SK-N-SH (cell line): ENCODE data around the gene NEK3. TPM values are rescaled to one million over a fixed set of nuclear protein-coding genes. Genes with fewer than 3 reads are reported as not detected.

ENCODE experiments used
- CTCF ChIA-PET: fragments of 300-600, 350-600 bp; formaldehyde crosslinking; extraction: SDS; loops from one replicate; lab custom pipeline; 2021; lab: Yijun Ruan, JAX
- POLR2A ChIA-PET: fragments of 350-600 bp; sonication (Branson Sonifier 250); formaldehyde crosslinking; extraction: SDS; loops from one replicate; lab custom pipeline; 2020; ENCODE audit warnings: antibody characterized with exemption, inconsistent platforms; lab: Yijun Ruan, JAX
- DNase-seq: peaks from one replicate; pipeline ENCODE4 v3.0.0; 2012
- H2AFZ ChIP-seq: fragments of 200-600 bp; sonication (generic); 2 replicates; pipeline ENCODE4 v1.8.1; 2016; ENCODE audit warnings: antibody characterized with exemption, mild to moderate bottlenecking, low read depth
- H3F3A ChIP-seq: fragments of 200-600 bp; sonication (generic); replicated peaks from 2 replicates; pipeline ENCODE3; 2016; ENCODE audit warnings: antibody characterized with exemption, mild to moderate bottlenecking; ENCODE audit not compliant: insufficient read depth
- H3K27ac ChIP-seq, 2 experiments: fragments of 200-500 bp in 1 of 2; fragments of 200-600 bp in 1 of 2; sonication (Bioruptor generic) in 1 of 2; sonication (generic), shearing (Covaris generic) in 1 of 2; 2 replicates each; pipeline versions ENCODE4 v1.5.1 to v1.6.1; 2014 to 2016; ENCODE audit warnings: low read depth in 2 of 2, inconsistent platforms in 1 of 2, low read length in 1 of 2, mild to moderate bottlenecking in 1 of 2, mixed read lengths in 1 of 2
- H3K27me3 ChIP-seq: fragments of 200-600 bp; sonication (generic), shearing (Covaris generic); 2 replicates; pipeline ENCODE4 v1.6.1; 2016; ENCODE audit warnings: mixed run types; ENCODE audit not compliant: insufficient read depth
- H3K36me3 ChIP-seq, 2 experiments: fragments of 200-500 bp in 1 of 2; fragments of 200-600 bp in 1 of 2; sonication (Bioruptor generic) in 1 of 2; sonication (generic) in 1 of 2; replicated peaks in 1 of 2; 2 replicates each; pipeline versions ENCODE3 to v1.5.1; 2014 to 2016; ENCODE audit warnings: low read length in 1 of 2, mild to moderate bottlenecking in 1 of 2; ENCODE audit not compliant: insufficient read depth in 2 of 2, control insufficient read depth in 1 of 2
- H3K4me1 ChIP-seq, 2 experiments: fragments of 200-500 bp in 1 of 2; fragments of 200-600 bp in 1 of 2; sonication (Bioruptor generic) in 1 of 2; sonication (generic), shearing (Covaris generic) in 1 of 2; 2 replicates each; pipeline versions ENCODE4 v1.5.1 to v1.6.1; 2014 to 2016; ENCODE audit warnings: low read depth in 1 of 2, low read length in 1 of 2, mixed run types in 1 of 2; ENCODE audit not compliant: insufficient read depth in 2 of 2, control insufficient read depth in 1 of 2
- H3K4me2 ChIP-seq: fragments of 200-600 bp; sonication (generic), shearing (Covaris generic); 2 replicates; pipeline ENCODE4 v1.6.1; 2017; ENCODE audit warnings: mixed run types
- H3K4me3 ChIP-seq, 2 experiments: fragments of 200-500 bp in 1 of 2; fragments of 200-600 bp in 1 of 2; sonication (Bioruptor generic) in 1 of 2; sonication (generic), shearing (Covaris generic) in 1 of 2; 2 replicates each; pipeline versions ENCODE4 v1.5.1 to v1.8.1; 2014 to 2016; ENCODE audit warnings: low read depth in 2 of 2, inconsistent platforms in 1 of 2, low read length in 1 of 2, mild to moderate bottlenecking in 1 of 2, mixed read lengths in 1 of 2, moderate library complexity in 1 of 2
- H3K79me2 ChIP-seq: fragments of 200-600 bp; sonication (generic); 2 replicates; pipeline ENCODE4 v1.8.1; 2017; ENCODE audit warnings: mild to moderate bottlenecking; ENCODE audit not compliant: insufficient read depth
- H3K9ac ChIP-seq: fragments of 200-600 bp; sonication (generic); 2 replicates; pipeline ENCODE4 v1.6.1; 2017; ENCODE audit warnings: mixed run types
- H3K9me2 ChIP-seq: fragments of 200-600 bp; sonication (generic); 2 replicates; pipeline ENCODE4 v1.6.1; 2017; ENCODE audit warnings: mixed run types
- H3K9me3 ChIP-seq: fragments of 200-600 bp; sonication (generic); 2 replicates; pipeline ENCODE4 v1.6.1; 2017; ENCODE audit warnings: mixed run types, mild to moderate bottlenecking, moderate library complexity
- H4K20me1 ChIP-seq: fragments of 200-600 bp; sonication (generic); 2 replicates; pipeline ENCODE4 v1.6.1; 2017; ENCODE audit warnings: mild to moderate bottlenecking, mixed run types; ENCODE audit not compliant: insufficient read depth
- CHD2 ChIP-seq: fragments of 150-350 bp; IDR thresholded peaks from 2 replicates; pipeline ENCODE4 v1.6.1; 2018; ENCODE audit warnings: low read length; ENCODE audit not compliant: partially characterized antibody
- EP300 ChIP-seq, 2 experiments: IDR thresholded peaks; 2 replicates each; pipeline versions ENCODE4 v1.4.0 to v1.6.1; 2012; ENCODE audit warnings: borderline replicate concordance in 1 of 2, low read depth in 1 of 2, low read length in 1 of 2
- EZH2phosphoT487 ChIP-seq: fragments of 200-600 bp; sonication (generic); IDR thresholded peaks from 2 replicates; pipeline ENCODE4 v1.6.1; 2017; ENCODE audit warnings: low read depth, mixed run types, mild to moderate bottlenecking, antibody characterized with exemption, moderate library complexity, borderline replicate concordance
- FOSL2 ChIP-seq: IDR thresholded peaks from 2 replicates; pipeline ENCODE4 v1.4.0; 2012; ENCODE audit warnings: low read depth, mild to moderate bottlenecking, moderate library complexity, borderline replicate concordance
- GABPA ChIP-seq: IDR thresholded peaks from 2 replicates; pipeline ENCODE4 v1.4.0; 2012; ENCODE audit warnings: low read depth, mild to moderate bottlenecking
- IRF3 ChIP-seq: fragments of 150-350 bp; IDR thresholded peaks from 2 replicates; pipeline ENCODE4 v1.6.1; 2016; ENCODE audit warnings: mild to moderate bottlenecking, low read depth, low read length
- MAX ChIP-seq: IDR thresholded peaks from 2 replicates; pipeline ENCODE4 v1.4.0; 2012; ENCODE audit warnings: low read depth
- MEF2A ChIP-seq: IDR thresholded peaks from 2 replicates; pipeline ENCODE4 v1.4.0; 2012; ENCODE audit warnings: low read depth, borderline replicate concordance
- MXI1 ChIP-seq: IDR thresholded peaks from 2 replicates; pipeline ENCODE4 v1.6.1; 2012; ENCODE audit warnings: mild to moderate bottlenecking, low read depth, low read length, improper control_type of control experiment
- POLR2AphosphoS5 ChIP-seq: IDR thresholded peaks from 2 replicates; pipeline ENCODE4 v1.6.1; 2012; ENCODE audit warnings: low read depth, low read length
- RAD21 ChIP-seq: IDR thresholded peaks from 2 replicates; pipeline ENCODE4 v1.6.1; 2012; ENCODE audit warnings: mild to moderate bottlenecking, low read length
- RXRA ChIP-seq: IDR thresholded peaks from 2 replicates; pipeline ENCODE4 v1.4.0; 2012; ENCODE audit warnings: low read depth, mild to moderate bottlenecking, borderline replicate concordance
- TAF1 ChIP-seq: IDR thresholded peaks from 2 replicates; pipeline ENCODE4 v1.6.1; 2012; ENCODE audit warnings: low read depth, mild to moderate bottlenecking, low read length, moderate library complexity, borderline replicate concordance
- TCF12 ChIP-seq: IDR thresholded peaks from 2 replicates; pipeline ENCODE4 v1.4.0; 2012
- TEAD4 ChIP-seq: IDR thresholded peaks from 2 replicates; pipeline ENCODE4 v1.4.0; 2012; ENCODE audit warnings: mild to moderate bottlenecking, borderline replicate concordance; ENCODE audit not compliant: insufficient read depth
- ZBTB33 ChIP-seq: IDR thresholded peaks from 2 replicates; pipeline ENCODE4 v1.4.0; 2012; ENCODE audit warnings: low read depth, borderline replicate concordance
- polyA plus RNA-seq, 3 experiments: library from polyadenylated mRNA; depleted of rRNA; stranded (reverse); fragments of >200 nt; gene quantifications; 2 replicates each; pipeline ENCODE4 v1.2.3, GENCODE V29; 2012
- TF ChIP-seq, protein P1 (sequence below): IDR thresholded peaks from 2 replicates; pipeline ENCODE4 v1.4.0; 2012; ENCODE audit warnings: low read depth, borderline replicate concordance
- TF ChIP-seq, protein P2 (sequence below): fragments of 150-350 bp; IDR thresholded peaks from 2 replicates; pipeline ENCODE4 v1.6.1; 2017; ENCODE audit warnings: antibody characterized with exemption, low read length, low read depth, borderline replicate concordance
- TF ChIP-seq, protein P3 (sequence below): fragments of 200-600 bp; sonication (generic); IDR thresholded peaks from 2 replicates; pipeline ENCODE4 v1.6.1; 2017; ENCODE audit warnings: antibody characterized with exemption, mild to moderate bottlenecking, moderate library complexity

The NEK3 gene
- polyA plus RNA-seq, 1 of the 3 experiments (the other 2 are of a cell fraction): 12.7 TPM

DNA sequence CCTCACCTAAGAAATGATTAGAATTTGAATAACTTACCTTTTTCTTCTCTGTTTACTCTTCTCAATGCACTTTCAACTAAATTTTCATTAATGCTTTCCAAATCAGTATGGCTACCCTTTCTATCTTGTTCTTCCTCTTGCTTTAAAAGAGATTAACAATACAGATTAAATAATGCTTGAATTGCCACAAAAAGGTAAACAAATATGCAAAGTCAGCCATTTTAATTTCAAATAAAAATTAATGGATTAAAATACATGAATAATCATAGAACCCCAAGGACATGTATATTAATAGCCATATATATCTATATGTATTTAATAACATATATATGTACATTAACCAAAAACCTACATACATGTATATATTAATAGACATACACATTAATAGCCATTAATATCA, 22.6 kb downstream of the NEK3 start:
- H3K27ac ChIP-seq: no peak overlapping the region
- CTCF ChIA-PET: interaction anchor here (2.5 kb wide), 1 partner anchor 8 kb away, joined by 7 read pairs; the partner anchor contains the start of gene NEK5

More for the DNA sequence above, 22.6 kb downstream of the NEK3 start:
- no peak overlapping the region for H3K4me3 ChIP-seq
- H3K9ac ChIP-seq: no peak overlapping the region
- H3F3A ChIP-seq: peaks cover 4% of the 10 kb centered on the region
- H3K4me1 ChIP-seq: no peaks in the 10 kb centered on the region
- no peaks in the 10 kb centered on the region for H4K20me1 ChIP-seq
- no peak for DNase-seq
- TF ChIP-seq TCF12 (no peak), POLR2AphosphoS5 (no peak), CHD2 (no peak), RXRA (no peak), TEAD4 (no peak), RAD21 (no peak), TAF1 (no peak), ZBTB33 (no peak), IRF3 (no peak), EP300 (IDR thresholded peaks at IDR 0.05; ENCODE audit: borderline replicate concordance in 1 of 2, low read depth in 1 of 2, low read length in 1 of 2) (no peak), FOSL2 (no peak), MEF2A (no peak), GABPA (no peak), MAX (no peak), EZH2phosphoT487 (no peak), MXI1 (no peak)
- TF ChIP-seq, protein P1, sequence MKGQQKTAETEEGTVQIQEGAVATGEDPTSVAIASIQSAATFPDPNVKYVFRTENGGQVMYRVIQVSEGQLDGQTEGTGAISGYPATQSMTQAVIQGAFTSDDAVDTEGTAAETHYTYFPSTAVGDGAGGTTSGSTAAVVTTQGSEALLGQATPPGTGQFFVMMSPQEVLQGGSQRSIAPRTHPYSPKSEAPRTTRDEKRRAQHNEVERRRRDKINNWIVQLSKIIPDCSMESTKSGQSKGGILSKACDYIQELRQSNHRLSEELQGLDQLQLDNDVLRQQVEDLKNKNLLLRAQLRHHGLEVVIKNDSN: no peak
- TF ChIP-seq, protein P2, sequence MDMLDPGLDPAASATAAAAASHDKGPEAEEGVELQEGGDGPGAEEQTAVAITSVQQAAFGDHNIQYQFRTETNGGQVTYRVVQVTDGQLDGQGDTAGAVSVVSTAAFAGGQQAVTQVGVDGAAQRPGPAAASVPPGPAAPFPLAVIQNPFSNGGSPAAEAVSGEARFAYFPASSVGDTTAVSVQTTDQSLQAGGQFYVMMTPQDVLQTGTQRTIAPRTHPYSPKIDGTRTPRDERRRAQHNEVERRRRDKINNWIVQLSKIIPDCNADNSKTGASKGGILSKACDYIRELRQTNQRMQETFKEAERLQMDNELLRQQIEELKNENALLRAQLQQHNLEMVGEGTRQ: no peak
- TF ChIP-seq, protein P3, sequence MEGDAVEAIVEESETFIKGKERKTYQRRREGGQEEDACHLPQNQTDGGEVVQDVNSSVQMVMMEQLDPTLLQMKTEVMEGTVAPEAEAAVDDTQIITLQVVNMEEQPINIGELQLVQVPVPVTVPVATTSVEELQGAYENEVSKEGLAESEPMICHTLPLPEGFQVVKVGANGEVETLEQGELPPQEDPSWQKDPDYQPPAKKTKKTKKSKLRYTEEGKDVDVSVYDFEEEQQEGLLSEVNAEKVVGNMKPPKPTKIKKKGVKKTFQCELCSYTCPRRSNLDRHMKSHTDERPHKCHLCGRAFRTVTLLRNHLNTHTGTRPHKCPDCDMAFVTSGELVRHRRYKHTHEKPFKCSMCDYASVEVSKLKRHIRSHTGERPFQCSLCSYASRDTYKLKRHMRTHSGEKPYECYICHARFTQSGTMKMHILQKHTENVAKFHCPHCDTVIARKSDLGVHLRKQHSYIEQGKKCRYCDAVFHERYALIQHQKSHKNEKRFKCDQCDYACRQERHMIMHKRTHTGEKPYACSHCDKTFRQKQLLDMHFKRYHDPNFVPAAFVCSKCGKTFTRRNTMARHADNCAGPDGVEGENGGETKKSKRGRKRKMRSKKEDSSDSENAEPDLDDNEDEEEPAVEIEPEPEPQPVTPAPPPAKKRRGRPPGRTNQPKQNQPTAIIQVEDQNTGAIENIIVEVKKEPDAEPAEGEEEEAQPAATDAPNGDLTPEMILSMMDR: no peak
- POLR2A ChIA-PET: no interaction called here
- peaks cover 36 to 54% of the 10 kb centered on the region in 2 experiments for H3K36me3 ChIP-seq
- no peaks in the 10 kb centered on the region for H3K9me3 ChIP-seq
- no peak overlapping the region for H2AFZ ChIP-seq
- H3K9me2 ChIP-seq: no peaks in the 10 kb centered on the region
- no peaks in the 10 kb centered on the region for H3K27me3 ChIP-seq
- H3K4me2 ChIP-seq: no peak overlapping the region
- H3K79me2 ChIP-seq: no peaks in the 10 kb centered on the region
